ENCODE results near the gene ATP5ME. TPM values are rescaled to one million over a fixed set of nuclear protein-coding genes. Genes with fewer than 3 reads are reported as not detected.

Gene ATP5ME
- total RNA-seq, 2 experiments from 2014 or later: 245 to 254 TPM

GRCh38 chr4:666822-667544 is 7.1 kb downstream of the ATP5ME start:
- Mint-ChIP-seq H3K36me3 (peaks cover 13% of the 10 kb centered on the region), H3K27ac (no peak overlapping the region), H3K4me1 (ENCODE audit: low read depth) (peaks cover 12% of the 10 kb centered on the region), H3K27me3 (no peaks in the 10 kb centered on the region), H3K9me3 (no peaks in the 10 kb centered on the region), H3K4me3 (no peak overlapping the region)
- intact Hi-C loops (cut with micrococcal nuclease): no loop called here
- POLR2A ChIA-PET: no interaction called here
- DNase-seq: no peak
- CTCF ChIA-PET: interaction anchor here (0.9 kb wide), 1 partner anchor 76 kb away, joined by 3 read pairs; no protein-coding TSS in a partner anchor

GRCh38 chr4:666436-666810 is 7.7 kb downstream of the ATP5ME start:
- Mint-ChIP-seq H3K4me3 (no peak overlapping the region), H3K27me3 (no peaks in the 10 kb centered on the region), H3K9me3 (no peaks in the 10 kb centered on the region), H3K36me3 (peaks cover 10% of the 10 kb centered on the region), H3K4me1 (ENCODE audit: low read depth) (peaks cover 12% of the 10 kb centered on the region), H3K27ac (no peak overlapping the region)
- no peak for DNase-seq
- intact Hi-C loops (cut with micrococcal nuclease): no loop called here
- ChIA-PET POLR2A (no interaction called here), CTCF (interaction anchor here (0.9 kb wide), 1 partner anchor 76 kb away, joined by 3 read pairs; no protein-coding TSS in a partner anchor)

DNA sequence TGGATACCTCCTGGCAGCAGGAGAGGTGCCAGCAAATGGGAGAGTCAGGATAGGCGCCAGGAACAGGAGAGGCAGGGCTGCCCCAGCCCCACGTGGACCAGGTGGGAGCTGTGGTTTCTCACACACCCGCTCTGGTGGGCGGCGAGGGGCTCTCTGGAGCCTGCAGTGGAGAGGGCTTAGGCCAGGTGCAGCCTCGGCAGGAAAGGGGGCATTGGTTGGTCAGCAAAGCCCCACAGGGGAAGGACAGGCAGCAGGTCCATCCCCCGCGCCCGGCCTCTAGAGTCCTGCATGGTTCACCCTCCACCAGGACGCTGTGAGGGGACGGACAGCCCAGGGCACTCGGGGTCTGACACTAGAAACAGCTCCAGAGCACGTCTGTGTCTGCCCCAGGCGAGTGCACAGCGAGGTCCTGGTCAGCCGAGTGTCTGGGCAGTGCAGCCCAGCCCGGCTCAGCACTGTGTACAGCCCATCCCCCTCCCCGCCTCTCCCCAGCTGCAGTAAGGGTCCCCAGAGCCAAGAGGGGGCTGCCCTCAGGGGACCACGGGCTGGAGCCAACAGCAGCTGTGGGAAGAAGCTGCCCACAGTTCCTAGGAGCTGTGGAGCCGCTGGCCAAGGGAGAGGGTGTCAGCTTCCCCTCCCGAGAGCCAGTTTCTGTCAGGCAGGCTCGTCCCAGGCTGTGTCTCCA is 8.2 kb downstream of the ATP5ME start:
- Mint-ChIP-seq H3K36me3 (peaks cover 5% of the 10 kb centered on the region), H3K27ac (no peak overlapping the region), H3K27me3 (no peaks in the 10 kb centered on the region), H3K4me3 (no peak overlapping the region), H3K4me1 (ENCODE audit: low read depth) (peaks cover 12% of the 10 kb centered on the region), H3K9me3 (no peaks in the 10 kb centered on the region)
- intact Hi-C loops (cut with micrococcal nuclease): no loop called here
- ChIA-PET CTCF (interaction anchor here (0.9 kb wide), 1 partner anchor 77 kb away, joined by 3 read pairs; no protein-coding TSS in a partner anchor), POLR2A (no interaction called here)
- no peak for DNase-seq

GRCh38 chr4:665381-665750 is 8.7 kb downstream of the ATP5ME start:
- Mint-ChIP-seq H3K36me3 (peaks cover 3% of the 10 kb centered on the region), H3K4me3 (peak overlapping the region; percentile 83), H3K4me1 (ENCODE audit: low read depth) (peaks cover 12% of the 10 kb centered on the region), H3K9me3 (no peaks in the 10 kb centered on the region), H3K27ac (no peak overlapping the region), H3K27me3 (no peaks in the 10 kb centered on the region)
- intact Hi-C loops (cut with micrococcal nuclease): no loop called here
- ChIA-PET CTCF (interaction anchor here (1.6 kb wide), 1 partner anchor 8 kb away, joined by 12 read pairs; the partner anchor contains the start of genes ATP5ME and MYL5), POLR2A (no interaction called here)
- DNase-seq: no peak

DNA sequence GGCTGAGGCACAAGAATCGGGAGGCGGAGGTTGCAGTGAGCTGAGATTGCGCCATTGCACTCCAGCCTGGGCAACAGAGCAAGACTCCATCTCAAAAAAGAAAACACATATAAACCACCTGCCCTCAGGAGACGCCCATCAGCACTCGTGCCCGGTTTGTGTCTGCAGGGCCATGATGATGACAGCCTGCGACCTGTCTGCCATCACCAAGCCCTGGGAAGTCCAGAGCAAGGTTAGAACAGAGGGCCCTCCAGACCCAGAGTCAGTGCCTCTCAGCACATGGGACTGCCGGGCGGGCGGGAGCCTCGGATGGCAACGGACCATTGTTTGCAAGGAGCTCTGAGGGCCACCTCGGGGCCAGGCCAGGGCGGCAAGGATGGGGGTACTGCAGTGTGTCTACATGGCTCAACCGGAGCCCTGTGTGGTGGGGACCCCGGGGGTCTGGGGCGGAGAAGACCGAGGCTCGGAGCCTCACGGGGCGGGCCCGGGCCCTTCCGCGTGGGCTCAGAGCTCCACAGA is 9.3 kb downstream of the ATP5ME start:
- ChIA-PET POLR2A (interaction anchor here (2.7 kb wide), 1 partner anchor 9 kb away, joined by 16 read pairs; the partner anchor contains the start of genes ATP5ME and MYL5), CTCF (interaction anchor here (0.6 to 1.6 kb wide), 2 partner anchors 9 to 63 kb away, joined by 3 to 12 read pairs; partner anchors contain the start of genes ATP5ME and MYL5)
- intact Hi-C loops (cut with micrococcal nuclease): loop anchor here (1.0 kb wide), 1 partner anchor 10 kb away; the partner anchor contains the start of genes ATP5ME and MYL5
- Mint-ChIP-seq H3K4me1 (ENCODE audit: low read depth) (peaks cover 12% of the 10 kb centered on the region), H3K27ac (no peak overlapping the region), H3K36me3 (peaks cover 5% of the 10 kb centered on the region), H3K9me3 (no peaks in the 10 kb centered on the region), H3K27me3 (no peaks in the 10 kb centered on the region), H3K4me3 (peak overlapping the region; percentile 83)
- no peak for DNase-seq

- POLR2A ChIA-PET: interaction anchor here (2.7 kb wide), 1 partner anchor 10 kb away, joined by 16 read pairs; the partner anchor contains the start of genes ATP5ME and MYL5
- intact Hi-C loops (cut with micrococcal nuclease): loop anchor here (1.0 kb wide), 1 partner anchor 11 kb away; the partner anchor contains the start of genes ATP5ME and MYL5
- peaks cover 5% of the 10 kb centered on the region for H3K36me3 Mint-ChIP-seq
These were observed 10.3 kb downstream of the ATP5ME start for GRCh38 chr4:663438-664428.

GRCh38 chr4:663046-663437 is 11.0 kb downstream of the ATP5ME start:
- CTCF ChIA-PET: no interaction called here
- H3K27ac Mint-ChIP-seq: peak overlapping the region; percentile 51

More at GRCh38 chr4:663438-664428, 10.3 kb downstream of the ATP5ME start:
- Mint-ChIP-seq H3K4me1 (ENCODE audit: low read depth) (peaks cover 12% of the 10 kb centered on the region), H3K27me3 (no peaks in the 10 kb centered on the region), H3K9me3 (no peaks in the 10 kb centered on the region), H3K4me3 (peak overlapping the region; percentile 83), H3K27ac (peak overlapping the region; percentile 82)
- DNase-seq: peak; percentile 82
- CTCF ChIA-PET: interaction anchor here (1.1 to 1.6 kb wide), 2 partner anchors 10 to 16 kb away, joined by 4 to 12 read pairs; partner anchors contain the start of genes ATP5ME and MYL5

DNA sequence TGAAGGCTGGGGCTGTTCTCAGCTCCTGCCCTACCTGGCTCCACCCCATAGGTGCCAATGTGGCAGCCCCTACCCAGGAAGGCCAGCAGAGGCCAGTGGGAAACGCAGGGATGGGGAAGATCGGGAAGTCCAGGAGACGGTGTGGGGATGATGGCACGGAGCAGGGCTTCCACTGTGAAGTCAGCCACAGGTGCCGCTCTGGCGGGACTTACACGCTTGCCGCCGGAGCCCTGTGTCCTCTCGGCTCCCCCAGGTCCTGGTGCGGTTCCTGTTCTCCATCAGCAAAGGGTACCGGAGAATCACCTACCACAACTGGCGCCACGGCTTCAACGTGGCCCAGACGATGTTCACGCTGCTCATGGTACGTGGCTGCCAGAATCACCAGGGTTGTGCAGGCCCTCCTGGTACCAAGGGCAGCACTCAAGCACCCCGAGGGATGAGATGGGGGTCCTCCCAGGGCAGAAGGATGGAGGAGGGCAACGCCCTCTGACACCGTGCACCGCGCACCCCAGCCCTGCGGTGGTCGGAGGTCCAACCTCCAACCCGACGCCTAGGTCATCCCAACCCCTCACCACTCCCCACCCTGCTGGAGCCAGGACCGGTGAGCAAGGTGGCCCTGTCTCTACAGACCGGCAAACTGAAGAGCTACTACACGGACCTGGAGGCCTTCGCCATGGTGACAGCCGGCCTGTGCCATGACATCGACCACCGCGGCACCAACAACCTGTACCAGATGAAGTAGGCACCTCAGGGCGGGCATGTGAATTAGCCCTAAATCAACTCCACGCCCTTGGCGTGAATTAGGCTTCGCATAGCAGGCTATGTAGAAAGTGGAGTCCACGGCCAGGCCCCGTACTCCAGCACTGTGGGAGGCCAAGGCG is 12.0 kb downstream of the ATP5ME start:
- ChIA-PET POLR2A (interaction anchor here (2.7 kb wide), 1 partner anchor 12 kb away, joined by 16 read pairs; the partner anchor contains the start of genes ATP5ME and MYL5), CTCF (no interaction called here)
- no peak overlapping the region for H3K27ac Mint-ChIP-seq

More at GRCh38 chr4:663046-663437, 11.0 kb downstream of the ATP5ME start:
- peak overlapping the region; percentile 74 for H3K4me3 Mint-ChIP-seq
- H3K9me3 Mint-ChIP-seq: no peaks in the 10 kb centered on the region
- H3K4me1 Mint-ChIP-seq (ENCODE audit: low read depth): peaks cover 12% of the 10 kb centered on the region
- POLR2A ChIA-PET: interaction anchor here (2.7 kb wide), 1 partner anchor 11 kb away, joined by 16 read pairs; the partner anchor contains the start of genes ATP5ME and MYL5
- intact Hi-C loops (cut with micrococcal nuclease): no loop called here
- no peaks in the 10 kb centered on the region for H3K27me3 Mint-ChIP-seq
- no peak for DNase-seq
- peaks cover 5% of the 10 kb centered on the region for H3K36me3 Mint-ChIP-seq

DNA sequence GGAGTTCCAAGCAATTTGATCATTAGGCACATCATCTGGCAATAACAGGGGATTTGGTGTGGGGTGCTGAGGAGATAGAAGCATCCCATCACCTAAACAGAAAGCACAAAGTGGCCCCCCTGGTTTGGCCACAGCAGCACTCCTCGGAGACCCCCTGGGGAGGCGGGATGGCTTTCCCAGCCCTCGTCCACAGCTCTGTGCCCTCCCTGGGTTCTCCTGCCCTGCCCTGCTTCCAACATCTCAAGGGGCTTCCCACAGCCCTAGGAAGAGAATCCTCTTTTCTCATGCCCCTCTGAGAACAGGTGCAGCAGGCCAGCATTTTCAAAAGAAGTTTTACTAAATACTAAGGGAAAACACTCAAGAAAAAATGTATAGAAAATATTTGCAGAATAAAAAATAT is 12.8 kb downstream of the ATP5ME start:
- ChIA-PET POLR2A (no interaction called here), CTCF (no interaction called here)
- Mint-ChIP-seq H3K4me3 (no peak overlapping the region), H3K27ac (no peak overlapping the region), H3K9me3 (no peaks in the 10 kb centered on the region), H3K36me3 (peaks cover 5% of the 10 kb centered on the region), H3K4me1 (ENCODE audit: low read depth) (peaks cover 12% of the 10 kb centered on the region), H3K27me3 (no peaks in the 10 kb centered on the region)
- intact Hi-C loops (cut with micrococcal nuclease): no loop called here
- no peak for DNase-seq

More for the DNA sequence above, 12.0 kb downstream of the ATP5ME start:
- Mint-ChIP-seq H3K9me3 (no peaks in the 10 kb centered on the region), H3K27me3 (no peaks in the 10 kb centered on the region), H3K36me3 (peaks cover 5% of the 10 kb centered on the region), H3K4me3 (peak overlapping the region; percentile 74), H3K4me1 (ENCODE audit: low read depth) (peaks cover 12% of the 10 kb centered on the region)
- DNase-seq: no peak
- intact Hi-C loops (cut with micrococcal nuclease): no loop called here

DNA sequence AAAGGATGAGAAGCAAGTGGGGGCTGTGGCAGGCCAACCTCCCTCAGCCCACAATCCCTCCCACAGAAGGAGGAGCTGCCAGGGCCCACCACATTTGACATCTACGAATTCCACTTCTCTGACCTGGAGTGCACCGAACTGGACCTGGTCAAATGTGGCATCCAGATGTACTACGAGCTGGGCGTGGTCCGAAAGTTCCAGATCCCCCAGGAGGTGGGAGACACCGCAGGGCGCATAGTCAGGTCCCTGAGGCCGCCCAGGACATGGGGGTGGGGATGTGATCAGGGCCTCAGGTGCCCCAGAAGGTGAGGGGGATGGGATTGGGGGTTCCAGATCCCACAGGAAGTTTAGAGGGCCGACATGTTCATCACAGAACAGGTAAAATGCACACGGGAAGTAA is 13.7 kb downstream of the ATP5ME start:
- POLR2A ChIA-PET: no interaction called here
- H3K27me3 Mint-ChIP-seq: no peaks in the 10 kb centered on the region
- CTCF ChIA-PET: no interaction called here
- intact Hi-C loops (cut with micrococcal nuclease): no loop called here
- H3K27ac Mint-ChIP-seq: no peak overlapping the region
- H3K4me3 Mint-ChIP-seq: no peak overlapping the region
- H3K4me1 Mint-ChIP-seq (ENCODE audit: low read depth): peaks cover 9% of the 10 kb centered on the region
- no peak for DNase-seq
- H3K9me3 Mint-ChIP-seq: no peaks in the 10 kb centered on the region
- H3K36me3 Mint-ChIP-seq: peaks cover 5% of the 10 kb centered on the region
